Mesothelial cell of epicardium (in vitro differentiated cells): ENCODE data around the gene ATP6V0D1. TPM values are rescaled to one million over a fixed set of nuclear protein-coding genes. Genes with fewer than 3 reads are reported as not detected.

Experiments
- DNase-seq, 2 experiments: peaks; one replicate each; pipeline ENCODE4 v3.0.0; 2021; ENCODE audit warnings: low spot score in 2 of 2; ENCODE audit not compliant: unreplicated experiment in 2 of 2
- H3K27ac Mint-ChIP-seq: 2 replicates; pipeline ENCODE4 v1.8.0; 2021; ENCODE audit warnings: mixed read lengths
- H3K27me3 Mint-ChIP-seq: 2 replicates; pipeline ENCODE4 v1.8.0; 2021; ENCODE audit warnings: low read depth, mixed read lengths
- H3K36me3 Mint-ChIP-seq: 2 replicates; pipeline ENCODE4 v1.8.0; 2021; ENCODE audit warnings: mixed read lengths
- H3K4me1 Mint-ChIP-seq: 2 replicates; pipeline ENCODE4 v1.8.0; 2021; ENCODE audit warnings: mixed read lengths
- H3K4me3 Mint-ChIP-seq: 2 replicates; pipeline ENCODE4 v1.8.0; 2021; ENCODE audit warnings: mild to moderate bottlenecking, moderate library complexity, mixed read lengths
- H3K9me3 Mint-ChIP-seq: 2 replicates; pipeline ENCODE4 v1.8.0; 2021; ENCODE audit warnings: mixed read lengths
- total RNA-seq: library from RNA; stranded (reverse); gene quantifications from 3 replicates; pipeline ENCODE4 v1.2.1, GENCODE V29; 2021
- TF ChIP-seq, protein P1 (sequence below): fragments of 200-600 bp; sonication (generic); IDR thresholded peaks from one replicate; pipeline ENCODE4 v1.5.0; 2021; ENCODE audit warnings: antibody characterized with exemption; ENCODE audit not compliant: unreplicated experiment

The ATP6V0D1 gene
- total RNA-seq, 1 donor from 2014 or later = 53.7 TPM

DNA sequence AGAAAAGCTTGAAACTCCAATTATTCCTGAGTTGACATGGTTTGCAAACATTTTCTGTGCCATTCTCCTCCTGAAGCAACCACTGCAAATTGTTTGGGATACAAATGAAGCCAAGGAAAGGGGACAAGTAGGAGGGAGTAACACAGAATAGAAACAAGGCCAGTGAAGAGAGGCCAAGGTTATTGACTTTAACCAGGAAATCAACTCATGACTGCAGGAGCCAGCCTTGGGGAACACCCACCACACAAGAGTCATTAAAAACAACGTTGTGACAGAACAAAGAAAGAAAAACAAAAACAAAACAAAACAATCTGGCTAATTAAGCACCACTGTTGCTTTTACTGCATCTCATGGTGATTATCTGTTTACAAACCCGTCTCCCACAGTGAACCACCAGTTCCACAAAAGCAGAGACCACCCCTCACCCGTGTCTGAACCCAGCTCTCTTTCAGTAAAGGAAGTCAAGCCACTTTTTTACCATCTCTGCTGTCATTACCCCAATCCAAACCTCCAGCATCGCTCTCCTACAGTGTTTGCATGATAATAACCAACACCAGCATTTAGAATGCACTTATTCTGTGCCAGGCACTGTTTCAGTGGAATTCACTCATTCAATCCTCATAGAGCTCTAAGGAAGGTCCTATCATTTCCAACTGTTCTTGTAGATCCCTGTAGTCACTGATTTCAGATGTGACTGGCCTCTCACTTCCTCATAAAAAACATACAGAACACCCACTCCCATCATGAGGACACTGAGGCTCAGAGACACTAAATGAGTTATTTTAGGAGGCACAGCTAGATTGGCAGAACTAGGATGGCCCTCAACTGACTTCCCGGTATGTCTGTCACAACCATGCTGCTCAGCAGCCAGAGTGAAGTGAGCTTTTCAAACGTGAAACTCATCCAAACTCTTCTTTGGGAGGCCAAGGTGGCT lies 66.7 kb downstream of the ATP6V0D1 start:
- H3K27me3 Mint-ChIP-seq = no peaks in the 10 kb centered on the region
- H3K4me3 Mint-ChIP-seq = peak overlapping the region; percentile 37
- no peaks in the 10 kb centered on the region for H3K9me3 Mint-ChIP-seq
- no peak overlapping the region for H3K27ac Mint-ChIP-seq
- no peak for DNase-seq
- TF ChIP-seq, protein P1, sequence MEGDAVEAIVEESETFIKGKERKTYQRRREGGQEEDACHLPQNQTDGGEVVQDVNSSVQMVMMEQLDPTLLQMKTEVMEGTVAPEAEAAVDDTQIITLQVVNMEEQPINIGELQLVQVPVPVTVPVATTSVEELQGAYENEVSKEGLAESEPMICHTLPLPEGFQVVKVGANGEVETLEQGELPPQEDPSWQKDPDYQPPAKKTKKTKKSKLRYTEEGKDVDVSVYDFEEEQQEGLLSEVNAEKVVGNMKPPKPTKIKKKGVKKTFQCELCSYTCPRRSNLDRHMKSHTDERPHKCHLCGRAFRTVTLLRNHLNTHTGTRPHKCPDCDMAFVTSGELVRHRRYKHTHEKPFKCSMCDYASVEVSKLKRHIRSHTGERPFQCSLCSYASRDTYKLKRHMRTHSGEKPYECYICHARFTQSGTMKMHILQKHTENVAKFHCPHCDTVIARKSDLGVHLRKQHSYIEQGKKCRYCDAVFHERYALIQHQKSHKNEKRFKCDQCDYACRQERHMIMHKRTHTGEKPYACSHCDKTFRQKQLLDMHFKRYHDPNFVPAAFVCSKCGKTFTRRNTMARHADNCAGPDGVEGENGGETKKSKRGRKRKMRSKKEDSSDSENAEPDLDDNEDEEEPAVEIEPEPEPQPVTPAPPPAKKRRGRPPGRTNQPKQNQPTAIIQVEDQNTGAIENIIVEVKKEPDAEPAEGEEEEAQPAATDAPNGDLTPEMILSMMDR = no peak
- peaks cover 21% of the 10 kb centered on the region for H3K4me1 Mint-ChIP-seq
- H3K36me3 Mint-ChIP-seq = no peaks in the 10 kb centered on the region

DNA sequence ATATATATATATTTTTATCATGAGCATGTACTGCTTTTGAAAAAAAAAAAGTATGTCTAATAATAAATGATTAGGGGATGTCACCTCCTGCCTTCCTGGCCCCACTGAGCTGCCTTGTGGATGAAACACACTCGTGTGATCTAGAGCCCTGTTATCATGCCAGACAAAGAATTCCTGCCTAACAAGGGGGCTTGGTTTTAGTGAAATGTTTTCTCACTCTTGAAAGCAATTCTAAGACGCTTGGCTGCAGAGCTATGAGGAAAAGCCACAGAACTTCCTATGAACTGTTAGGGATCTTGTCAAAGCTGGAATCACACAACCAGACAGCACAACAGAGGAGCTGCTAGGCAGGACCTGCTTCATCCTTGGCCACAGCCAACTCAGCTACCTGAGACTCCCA lies 68.7 kb downstream of the ATP6V0D1 start:
- TF ChIP-seq, protein P1 = no peak
- H3K36me3 Mint-ChIP-seq = no peaks in the 10 kb centered on the region
- H3K9me3 Mint-ChIP-seq = no peaks in the 10 kb centered on the region
- H3K27ac Mint-ChIP-seq = no peak overlapping the region
- H3K27me3 Mint-ChIP-seq = no peaks in the 10 kb centered on the region
- DNase-seq = no peak
- no peak overlapping the region for H3K4me3 Mint-ChIP-seq
- peaks cover 12% of the 10 kb centered on the region for H3K4me1 Mint-ChIP-seq

GRCh38 chr16:67411339-67411738 lies 69.6 kb downstream of the ATP6V0D1 start:
- H3K4me1 Mint-ChIP-seq = peaks cover 7% of the 10 kb centered on the region
- H3K27ac Mint-ChIP-seq = no peak overlapping the region
- TF ChIP-seq, protein P1 = no peak
- no peak overlapping the region for H3K4me3 Mint-ChIP-seq
- no peaks in the 10 kb centered on the region for H3K27me3 Mint-ChIP-seq
- H3K36me3 Mint-ChIP-seq = no peaks in the 10 kb centered on the region
- H3K9me3 Mint-ChIP-seq = no peaks in the 10 kb centered on the region
- DNase-seq = no peak

DNA sequence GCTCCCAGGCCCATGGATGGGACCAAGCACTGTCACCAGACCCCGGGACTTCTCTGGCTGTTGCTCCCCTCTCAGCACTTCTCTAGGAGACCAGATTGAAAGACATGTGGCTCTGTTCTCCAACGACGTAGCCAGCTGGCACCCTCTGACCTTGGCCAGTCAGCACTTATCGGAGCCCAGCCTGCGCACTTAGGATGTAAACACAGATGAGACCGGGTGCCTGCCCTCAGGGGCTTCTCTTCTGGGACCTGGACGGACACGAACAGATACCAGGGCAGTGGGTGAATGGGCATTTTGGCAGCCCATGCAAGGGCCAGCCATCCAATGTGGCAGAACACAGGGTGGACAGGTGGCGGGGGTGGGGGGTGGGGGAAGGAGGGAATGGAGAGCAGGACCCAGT lies 71.3 kb downstream of the ATP6V0D1 start:
- Mint-ChIP-seq H3K36me3 (no peaks in the 10 kb centered on the region), H3K27ac (no peak overlapping the region), H3K9me3 (no peaks in the 10 kb centered on the region), H3K4me3 (no peak overlapping the region), H3K4me1 (peaks cover 11% of the 10 kb centered on the region), H3K27me3 (no peaks in the 10 kb centered on the region)
- TF ChIP-seq, protein P1 = no peak
- DNase-seq = no peak

- no peaks in the 10 kb centered on the region for H3K36me3 Mint-ChIP-seq
- H3K4me3 Mint-ChIP-seq = no peak overlapping the region
- H3K27ac Mint-ChIP-seq = no peak overlapping the region
- H3K9me3 Mint-ChIP-seq = no peaks in the 10 kb centered on the region
- DNase-seq = no peak
- H3K4me1 Mint-ChIP-seq = peaks cover 25% of the 10 kb centered on the region
- TF ChIP-seq, protein P1 = no peak
- H3K27me3 Mint-ChIP-seq = no peaks in the 10 kb centered on the region
Observed at GRCh38 chr16:67407788-67408452, 73.0 kb downstream of the ATP6V0D1 start.
